CD8-positive, alpha-beta memory T cell (primary cell): ENCODE measurements around the gene ASTN2. TPM values are rescaled to one million over a fixed set of nuclear protein-coding genes. Genes with fewer than 3 reads are reported as not detected.

Source experiments
- CTCF ChIA-PET: fragments of 350-600 bp; sonication (Branson Sonifier 250); formaldehyde crosslinking; loops from one replicate; lab custom pipeline; 2021; ENCODE audit warnings: antibody characterized with exemption; lab: Charles Lee
- POLR2A ChIA-PET: fragments of 350-600 bp; sonication (Branson Sonifier 250); formaldehyde crosslinking; loops from one replicate; lab custom pipeline; 2021; ENCODE audit warnings: antibody characterized with exemption; lab: Charles Lee
- DNase-seq, 5 donors: peaks; one replicate each; pipeline versions ENCODE4 v3.0.0 to v3.0.0-alpha.2; 2020 to 2022; ENCODE audit warnings: mixed read lengths in 1 of 5
- H3K27ac ChIP-seq: one replicate; pipeline ENCODE4 v1.7.0; 2013; ENCODE audit warnings: low read depth, mild to moderate bottlenecking, low read length, moderate library complexity
- H3K27me3 ChIP-seq: 2 replicates; pipeline ENCODE4 v1.7.0; 2013; ENCODE audit warnings: low read length, mild to moderate bottlenecking; ENCODE audit not compliant: insufficient read depth, poor library complexity, severe bottlenecking
- H3K36me3 ChIP-seq: 2 replicates; pipeline ENCODE4 v1.7.0; 2013; ENCODE audit warnings: mild to moderate bottlenecking, low read length, moderate library complexity; ENCODE audit not compliant: insufficient read depth
- H3K4me1 ChIP-seq: 2 replicates; pipeline ENCODE4 v1.7.0; 2013; ENCODE audit warnings: mild to moderate bottlenecking, low read length, moderate library complexity; ENCODE audit not compliant: insufficient read depth
- H3K4me3 ChIP-seq: 2 replicates; pipeline ENCODE4 v1.7.0; 2013; ENCODE audit warnings: mild to moderate bottlenecking, low read length
- H3K9me3 ChIP-seq: 2 replicates; pipeline ENCODE4 v1.7.0; 2013; ENCODE audit warnings: mild to moderate bottlenecking, low read length
- H3K27ac Mint-ChIP-seq, 8 donors: one replicate each; pipeline ENCODE4 v1.8.0; 2020 to 2021; ENCODE audit warnings: mixed read lengths in 8 of 8, mild to moderate bottlenecking in 6 of 8, inconsistent platforms in 3 of 8, moderate library complexity in 3 of 8
- H3K27me3 Mint-ChIP-seq, 2 donors: one replicate each; pipeline ENCODE4 v1.8.0; 2020 to 2021; ENCODE audit warnings: mixed read lengths in 2 of 2, mild to moderate bottlenecking in 1 of 2, moderate library complexity in 1 of 2
- H3K36me3 Mint-ChIP-seq, 3 donors: one replicate each; pipeline ENCODE4 v1.8.0; 2020 to 2021; ENCODE audit warnings: mixed read lengths in 3 of 3, inconsistent platforms in 1 of 3, mild to moderate bottlenecking in 1 of 3
- H3K4me1 Mint-ChIP-seq, 3 donors: one replicate each; pipeline ENCODE4 v1.8.0; 2020 to 2021; ENCODE audit warnings: mixed read lengths in 3 of 3, inconsistent platforms in 1 of 3, mild to moderate bottlenecking in 1 of 3
- H3K4me3 Mint-ChIP-seq, 7 donors: one replicate each; pipeline ENCODE4 v1.8.0; 2020 to 2021; ENCODE audit warnings: mixed read lengths in 7 of 7, mild to moderate bottlenecking in 6 of 7, moderate library complexity in 4 of 7, inconsistent platforms in 2 of 7
- H3K9me3 Mint-ChIP-seq, 5 donors: one replicate each; pipeline ENCODE4 v1.8.0; 2020 to 2022; ENCODE audit warnings: mixed read lengths in 5 of 5, mild to moderate bottlenecking in 3 of 5, moderate library complexity in 2 of 5, inconsistent platforms in 1 of 5
- polyA plus RNA-seq: library from polyadenylated mRNA; unstranded; fragments of 300-500 nt; fragmentation: Illumina TruSeq; gene quantifications from one replicate; pipeline ENCODE4 v1.2.3, GENCODE V29; 2021
- total RNA-seq, 2 experiments: library from RNA; stranded (reverse); gene quantifications; one replicate each; pipeline ENCODE4 v1.2.3, GENCODE V29; 2021

Gene ASTN2
- total and polyA plus RNA-seq, 3 experiments from 2014 or later, result 4.1 to 4.8 (median 4.2) TPM

DNA sequence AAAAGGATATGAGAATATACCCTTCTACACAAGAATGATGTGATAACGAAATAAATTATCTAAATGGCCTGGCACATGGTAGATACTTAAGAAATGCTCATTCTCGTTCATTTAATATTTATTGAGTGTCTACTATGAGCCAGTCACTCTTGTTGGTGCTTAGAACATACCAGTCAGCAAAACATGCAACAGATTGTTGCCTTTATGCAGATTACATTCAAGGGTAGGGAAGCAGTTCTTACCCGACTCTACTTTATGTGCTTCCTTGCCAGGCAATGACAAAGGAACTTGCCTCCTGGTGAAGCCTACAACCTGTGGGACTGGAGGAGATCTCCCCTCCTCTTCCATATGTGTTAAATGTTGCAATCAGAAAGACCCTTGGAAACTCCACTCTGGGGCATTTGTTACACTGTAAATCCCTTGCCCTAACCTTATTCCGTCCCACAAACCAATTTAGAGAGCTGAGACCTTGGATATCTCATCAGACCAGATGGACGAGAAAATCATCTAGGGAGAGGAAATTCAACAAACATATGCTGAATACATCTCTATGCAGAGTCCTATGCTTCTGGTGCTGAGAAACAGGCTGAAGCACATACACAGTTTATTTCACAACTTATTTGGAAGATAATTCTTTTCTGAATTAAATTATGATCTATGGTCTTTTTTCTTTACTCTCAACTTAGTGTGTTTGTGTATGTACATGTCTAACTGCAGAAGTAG lies 855.9 kb downstream of the ASTN2 start:
- CTCF ChIA-PET, result interaction anchor here (1.4 kb wide), 1 partner anchor 11 kb away, joined by 3 read pairs; no protein-coding TSS in a partner anchor
- no peaks in the 10 kb centered on the region for H3K36me3 ChIP-seq
- DNase-seq, result no peak
- Mint-ChIP-seq H3K4me3 (no peak overlapping the region), H3K9me3 (peaks cover 0 to 2% (median 0%) of the 10 kb centered on the region in 5 donors), H3K27ac (no peak overlapping the region), H3K36me3 (peaks cover 0 to 14% (median 5%) of the 10 kb centered on the region in 3 donors), H3K4me1 (no peaks in the 10 kb centered on the region), H3K27me3 (no peaks in the 10 kb centered on the region)
- H3K27me3 ChIP-seq, result no peaks in the 10 kb centered on the region
- no peak overlapping the region for H3K4me3 ChIP-seq
- POLR2A ChIA-PET, result no interaction called here
- H3K9me3 ChIP-seq, result no peaks in the 10 kb centered on the region
- no peaks in the 10 kb centered on the region for H3K4me1 ChIP-seq
- no peak overlapping the region for H3K27ac ChIP-seq

DNA sequence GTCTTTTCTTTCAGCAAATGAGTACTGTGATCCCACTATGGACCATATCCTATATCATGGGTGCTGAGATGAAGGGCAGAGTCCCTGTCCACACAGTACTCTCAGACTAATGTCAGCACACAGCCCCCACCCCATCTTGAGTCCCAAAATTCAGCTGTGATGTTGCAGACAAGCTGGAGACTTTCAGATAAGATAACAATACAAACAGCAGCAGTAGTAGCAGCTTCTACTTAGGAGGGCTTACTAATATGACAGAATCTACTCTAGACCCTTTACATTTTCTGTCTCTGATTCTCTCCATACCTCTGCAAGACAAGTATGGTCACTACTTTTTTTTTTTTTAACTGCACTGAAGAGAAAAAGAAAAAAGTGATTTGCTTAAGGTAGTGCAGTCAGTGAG lies 856.8 kb downstream of the ASTN2 start:
- peaks cover 0 to 8% (median 5%) of the 10 kb centered on the region in 3 donors for H3K36me3 Mint-ChIP-seq
- Histone ChIP-seq H3K27me3 (no peaks in the 10 kb centered on the region), H3K9me3 (no peaks in the 10 kb centered on the region), H3K27ac (no peak overlapping the region), H3K4me1 (no peaks in the 10 kb centered on the region), H3K4me3 (no peak overlapping the region), H3K36me3 (no peaks in the 10 kb centered on the region)
- POLR2A ChIA-PET, result no interaction called here
- H3K27ac Mint-ChIP-seq, result no peak overlapping the region
- CTCF ChIA-PET, result no interaction called here
- no peak for DNase-seq
- H3K27me3 Mint-ChIP-seq, result no peaks in the 10 kb centered on the region
- no peaks in the 10 kb centered on the region for H3K4me1 Mint-ChIP-seq
- no peak overlapping the region for H3K4me3 Mint-ChIP-seq
- no peaks in the 10 kb centered on the region for H3K9me3 Mint-ChIP-seq

DNA sequence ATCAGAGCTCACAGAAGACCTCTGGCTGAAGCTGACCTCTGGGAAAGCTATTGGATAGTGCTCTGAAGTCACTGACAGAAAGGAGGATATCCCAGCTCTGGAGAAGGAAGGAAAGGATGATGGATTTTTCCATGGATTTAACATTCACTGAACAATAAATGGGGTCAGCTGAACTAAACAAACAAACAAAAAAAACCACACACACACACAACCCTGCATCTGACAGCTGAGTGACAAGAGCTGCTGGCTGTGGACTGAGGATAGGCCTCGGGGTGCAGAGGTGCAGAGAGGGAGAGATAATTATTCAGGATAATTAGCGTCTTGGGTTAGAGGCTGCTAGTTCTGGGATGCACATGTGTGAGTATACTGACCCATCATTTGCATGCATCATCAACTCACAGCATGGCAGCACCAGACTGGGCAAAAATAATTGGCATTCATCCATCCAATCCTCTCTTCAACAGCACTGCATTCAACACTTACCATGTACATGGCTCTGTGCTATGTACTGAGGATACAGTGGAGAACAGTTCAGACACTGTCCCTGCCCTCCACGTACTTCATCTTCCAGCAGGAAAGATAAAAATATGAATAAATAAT lies 859.2 kb downstream of the ASTN2 start:
- ChIA-PET CTCF (no interaction called here), POLR2A (no interaction called here)
- H3K4me3 ChIP-seq, result no peak overlapping the region
- no peaks in the 10 kb centered on the region for H3K4me1 ChIP-seq
- Mint-ChIP-seq H3K4me3 (no peak overlapping the region), H3K27ac (peak overlapping the region in 1 of 8 donors; percentile 1), H3K27me3 (no peaks in the 10 kb centered on the region), H3K4me1 (no peaks in the 10 kb centered on the region), H3K9me3 (no peaks in the 10 kb centered on the region), H3K36me3 (peaks cover 0 to 5% (median 5%) of the 10 kb centered on the region in 3 donors)
- no peak overlapping the region for H3K27ac ChIP-seq
- H3K36me3 ChIP-seq, result no peaks in the 10 kb centered on the region
- H3K27me3 ChIP-seq, result no peaks in the 10 kb centered on the region
- H3K9me3 ChIP-seq, result no peaks in the 10 kb centered on the region
- DNase-seq, result no peak

DNA sequence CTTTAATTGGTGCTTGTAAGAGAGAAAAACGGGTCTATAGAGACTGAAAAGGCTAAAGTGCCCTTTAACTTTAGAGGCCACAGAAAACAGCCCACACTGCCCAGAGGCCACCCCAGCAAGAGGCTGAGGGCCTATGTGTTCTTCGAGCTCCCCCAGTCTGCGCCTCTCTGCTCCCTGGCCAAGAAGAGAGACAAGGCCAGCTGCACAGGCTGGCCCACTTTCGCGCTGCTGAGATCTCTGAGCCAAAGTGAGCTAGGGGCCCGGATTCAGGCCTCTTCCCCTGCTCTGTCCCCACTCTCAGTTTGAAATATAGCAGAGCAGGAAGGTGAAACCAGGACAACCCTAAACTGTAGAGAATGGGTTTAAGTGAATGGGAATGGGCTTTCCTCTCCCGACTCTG lies 859.7 kb downstream of the ASTN2 start:
- no peak overlapping the region for H3K4me3 ChIP-seq
- Mint-ChIP-seq H3K27me3 (no peaks in the 10 kb centered on the region), H3K9me3 (no peaks in the 10 kb centered on the region), H3K36me3 (peaks cover 0 to 5% (median 5%) of the 10 kb centered on the region in 3 donors), H3K4me3 (no peak overlapping the region), H3K27ac (no peak overlapping the region), H3K4me1 (no peaks in the 10 kb centered on the region)
- POLR2A ChIA-PET, result no interaction called here
- no peak for DNase-seq
- no peaks in the 10 kb centered on the region for H3K4me1 ChIP-seq
- H3K27me3 ChIP-seq, result no peaks in the 10 kb centered on the region
- H3K36me3 ChIP-seq, result no peaks in the 10 kb centered on the region
- H3K9me3 ChIP-seq, result no peaks in the 10 kb centered on the region
- CTCF ChIA-PET, result no interaction called here
- H3K27ac ChIP-seq, result no peak overlapping the region

DNA sequence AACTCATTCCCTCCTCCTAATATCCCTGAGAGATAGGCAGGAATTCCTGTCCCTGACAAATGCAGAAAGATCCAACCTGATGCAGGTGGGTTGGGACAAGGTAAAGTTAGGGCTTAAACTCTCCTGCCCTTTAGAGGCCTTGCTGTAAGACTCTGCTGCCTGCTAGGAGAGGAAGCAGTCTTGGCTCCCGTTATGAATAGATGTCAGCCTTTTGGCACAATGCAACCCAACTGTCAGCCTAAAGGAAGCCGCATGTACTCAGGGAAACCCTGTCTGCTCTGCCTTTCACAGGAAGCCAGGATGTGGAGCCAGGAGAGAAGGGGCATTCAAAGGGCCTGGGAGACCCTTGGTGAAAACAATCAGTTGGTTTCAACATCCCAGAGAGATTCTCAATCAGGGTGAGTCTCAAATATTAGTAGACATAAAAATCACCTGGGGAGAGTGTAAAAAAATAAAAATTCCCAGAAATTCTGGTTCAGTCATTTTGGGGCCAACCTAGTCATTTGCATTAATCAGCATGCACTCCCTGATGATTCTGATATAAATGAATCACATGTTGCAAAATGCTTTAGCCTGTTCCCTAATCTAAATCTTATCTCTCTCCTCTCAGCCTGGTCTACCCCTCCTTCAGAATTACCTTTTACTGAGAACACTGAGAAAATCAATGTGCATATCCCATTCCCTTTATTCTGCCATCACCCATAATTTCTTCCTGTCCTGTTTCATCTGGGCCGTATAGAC lies 864.0 kb downstream of the ASTN2 start:
- no peaks in the 10 kb centered on the region for H3K27me3 ChIP-seq
- H3K4me3 ChIP-seq, result no peak overlapping the region
- no peak overlapping the region for H3K27ac ChIP-seq
- no peaks in the 10 kb centered on the region for H3K9me3 ChIP-seq
- H3K36me3 ChIP-seq, result no peaks in the 10 kb centered on the region
- ChIA-PET POLR2A (no interaction called here), CTCF (no interaction called here)
- Mint-ChIP-seq H3K27me3 (no peaks in the 10 kb centered on the region), H3K27ac (no peak overlapping the region), H3K4me1 (peaks cover 0 to 5% (median 3%) of the 10 kb centered on the region in 3 donors), H3K4me3 (no peak overlapping the region), H3K9me3 (no peaks in the 10 kb centered on the region), H3K36me3 (peaks cover 0 to 8% (median 3%) of the 10 kb centered on the region in 3 donors)
- no peak for DNase-seq
- H3K4me1 ChIP-seq, result no peaks in the 10 kb centered on the region

DNA sequence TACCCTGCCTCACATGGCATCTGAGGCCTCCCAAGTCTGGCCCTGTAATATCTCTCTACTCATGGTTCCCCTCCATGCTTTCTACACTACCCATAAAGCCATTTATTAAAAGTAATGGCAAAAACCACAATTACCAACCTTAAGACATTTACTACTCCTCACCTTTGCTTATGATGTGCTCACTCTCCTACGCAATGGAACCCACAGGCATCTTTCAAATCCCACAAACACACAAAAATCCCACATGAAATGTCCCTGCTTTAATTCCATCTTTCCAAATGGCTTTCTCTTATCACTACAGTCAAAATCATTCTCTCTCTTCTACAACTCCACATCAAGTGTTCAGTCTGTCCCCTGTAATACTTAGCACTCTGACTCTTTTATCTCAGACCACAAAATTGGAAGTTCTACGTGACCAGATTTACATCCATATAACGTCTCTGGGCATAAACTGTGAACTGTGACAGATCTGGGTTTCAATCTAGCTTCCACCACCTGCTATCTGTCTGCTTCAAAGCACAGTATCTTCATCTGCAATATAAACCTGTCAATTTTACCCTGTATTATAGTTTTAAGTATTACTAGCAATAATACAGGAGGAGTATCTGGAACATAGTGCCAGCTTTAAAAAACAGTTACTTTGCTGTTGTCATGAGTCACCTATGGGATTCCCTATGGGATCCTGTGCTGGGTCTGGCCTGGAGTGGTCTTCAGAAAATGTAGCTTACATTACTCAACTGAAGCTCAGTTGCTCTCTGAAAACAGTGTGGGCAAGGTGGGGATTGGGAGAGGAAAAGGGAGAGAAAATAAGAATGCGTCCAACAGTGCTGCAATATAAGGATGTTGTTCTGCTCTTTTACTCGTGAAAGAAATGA lies 864.8 kb downstream of the ASTN2 start:
- CTCF ChIA-PET, result no interaction called here
- Mint-ChIP-seq H3K4me3 (no peak overlapping the region), H3K4me1 (peaks cover 0 to 5% (median 3%) of the 10 kb centered on the region in 3 donors), H3K9me3 (no peaks in the 10 kb centered on the region), H3K27ac (no peak overlapping the region), H3K27me3 (no peaks in the 10 kb centered on the region), H3K36me3 (peaks cover 0 to 6% (median 4%) of the 10 kb centered on the region in 3 donors)
- Histone ChIP-seq H3K4me1 (no peaks in the 10 kb centered on the region), H3K4me3 (no peak overlapping the region), H3K27ac (no peak overlapping the region), H3K36me3 (no peaks in the 10 kb centered on the region), H3K9me3 (no peaks in the 10 kb centered on the region), H3K27me3 (no peaks in the 10 kb centered on the region)
- no peak for DNase-seq
- POLR2A ChIA-PET, result no interaction called here

DNA sequence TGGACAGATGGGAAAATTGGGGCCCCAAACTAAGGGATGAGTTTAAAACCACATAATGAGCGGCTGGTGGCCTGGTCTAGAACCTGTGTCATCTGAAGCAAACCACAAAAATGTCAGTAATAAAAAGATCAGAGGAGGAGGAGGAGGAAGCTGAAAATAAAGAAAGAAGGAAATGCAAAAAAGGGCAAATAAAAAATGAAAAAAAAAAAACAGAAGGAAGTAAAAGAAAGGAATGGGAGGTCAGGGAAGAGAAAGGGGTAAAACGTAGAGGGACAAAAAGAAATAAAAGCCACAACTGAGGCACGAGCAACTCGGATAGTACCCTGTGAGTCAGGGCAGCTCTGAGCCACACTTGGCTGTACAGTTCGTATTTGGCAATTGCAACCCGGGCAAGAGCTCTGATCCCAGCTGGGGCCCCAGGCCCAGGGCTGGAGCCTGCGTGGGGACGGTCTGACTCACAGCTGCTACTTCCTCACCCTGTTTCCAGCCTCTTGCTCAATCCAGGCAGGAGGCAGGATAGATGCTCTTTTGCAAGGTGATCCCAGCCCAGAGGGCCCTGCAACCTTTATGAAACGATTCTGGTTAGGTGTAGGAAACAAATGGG lies 865.7 kb downstream of the ASTN2 start:
- no peak overlapping the region for H3K4me3 ChIP-seq
- CTCF ChIA-PET, result no interaction called here
- no peak overlapping the region for H3K4me3 Mint-ChIP-seq

More for the DNA sequence above, 865.7 kb downstream of the ASTN2 start:
- no peaks in the 10 kb centered on the region for H3K27me3 Mint-ChIP-seq
- H3K4me1 Mint-ChIP-seq, result peaks cover 0 to 5% (median 3%) of the 10 kb centered on the region in 3 donors
- H3K4me1 ChIP-seq, result no peaks in the 10 kb centered on the region
- H3K27ac Mint-ChIP-seq, result no peak overlapping the region
- H3K36me3 Mint-ChIP-seq, result peaks cover 0 to 6% (median 4%) of the 10 kb centered on the region in 3 donors
- no peaks in the 10 kb centered on the region for H3K9me3 ChIP-seq
- H3K27me3 ChIP-seq, result no peaks in the 10 kb centered on the region
- no peaks in the 10 kb centered on the region for H3K36me3 ChIP-seq
- H3K9me3 Mint-ChIP-seq, result no peaks in the 10 kb centered on the region
- no peak for DNase-seq
- POLR2A ChIA-PET, result no interaction called here
- H3K27ac ChIP-seq, result no peak overlapping the region
